ENCODE data around the gene SKIDA1. TPM values are rescaled to one million over a fixed set of nuclear protein-coding genes. Genes with fewer than 3 reads are reported as not detected.
A peak's percentile ranks its signal among the peaks of the same experiment; 100 is the strongest.

Gene SKIDA1
- polyA plus RNA-seq, 4 donors, result 3.7 to 13.2 (median 10.8) TPM

- DNase-seq (ENCODE audit: low read depth in 4 of 4, low spot score in 3 of 4), result no peak
These were observed 21.9 kb downstream of the SKIDA1 start for GRCh38 chr10:21503542-21503941.

- no peak for DNase-seq (ENCODE audit: low read depth in 4 of 4, low spot score in 3 of 4)
These were observed 23.1 kb downstream of the SKIDA1 start for GRCh38 chr10:21502348-21502740.

- DNase-seq (ENCODE audit: low read depth in 4 of 4, low spot score in 3 of 4), result no peak
These were observed 23.6 kb downstream of the SKIDA1 start for GRCh38 chr10:21501731-21502347.

GRCh38 chr10:21501091-21501490 lies 24.4 kb downstream of the SKIDA1 start:
- DNase-seq (ENCODE audit: low read depth in 4 of 4, low spot score in 3 of 4), result no peak

- DNase-seq (ENCODE audit: low read depth in 4 of 4, low spot score in 3 of 4), result no peak
These were observed 24.9 kb downstream of the SKIDA1 start for GRCh38 chr10:21500578-21500910.

GRCh38 chr10:21499701-21500577 lies 25.5 kb downstream of the SKIDA1 start:
- no peak for DNase-seq (ENCODE audit: low read depth in 4 of 4, low spot score in 3 of 4)

- no peak for DNase-seq (ENCODE audit: low read depth in 4 of 4, low spot score in 3 of 4)
These were observed 26.5 kb downstream of the SKIDA1 start for GRCh38 chr10:21498986-21499385.

GRCh38 chr10:21498377-21498776 lies 27.1 kb downstream of the SKIDA1 start:
- DNase-seq (ENCODE audit: low read depth in 4 of 4, low spot score in 3 of 4), result no peak

GRCh38 chr10:21497177-21497807 lies 28.2 kb downstream of the SKIDA1 start:
- no peak for DNase-seq (ENCODE audit: low read depth in 4 of 4, low spot score in 3 of 4)

GRCh38 chr10:21496343-21497176 lies 28.9 kb downstream of the SKIDA1 start:
- DNase-seq (ENCODE audit: low read depth in 4 of 4, low spot score in 3 of 4), result no peak

- DNase-seq (ENCODE audit: low read depth in 4 of 4, low spot score in 3 of 4), result peak in 2 of 4 donors; percentile 91 to 93
These were observed 29.6 kb downstream of the SKIDA1 start for GRCh38 chr10:21495752-21496342.

- DNase-seq (ENCODE audit: low read depth in 4 of 4, low spot score in 3 of 4), result no peak
These were observed 30.3 kb downstream of the SKIDA1 start for GRCh38 chr10:21495002-21495751.

GRCh38 chr10:21494191-21495001 lies 31.1 kb downstream of the SKIDA1 start:
- DNase-seq (ENCODE audit: low read depth in 4 of 4, low spot score in 3 of 4), result no peak

GRCh38 chr10:21493784-21494183 lies 31.7 kb downstream of the SKIDA1 start:
- no peak for DNase-seq (ENCODE audit: low read depth in 4 of 4, low spot score in 3 of 4)

GRCh38 chr10:21492421-21492820 lies 33.1 kb downstream of the SKIDA1 start:
- no peak for DNase-seq (ENCODE audit: low read depth in 4 of 4, low spot score in 3 of 4)

- no peak for DNase-seq (ENCODE audit: low read depth in 4 of 4, low spot score in 3 of 4)
These were observed 34.8 kb downstream of the SKIDA1 start for GRCh38 chr10:21490711-21491105.

GRCh38 chr10:21490028-21490710 lies 35.3 kb downstream of the SKIDA1 start:
- no peak for DNase-seq (ENCODE audit: low read depth in 4 of 4, low spot score in 3 of 4)

GRCh38 chr10:21488957-21489446 lies 36.5 kb downstream of the SKIDA1 start:
- no peak for DNase-seq (ENCODE audit: low read depth in 4 of 4, low spot score in 3 of 4)
